HG03025 (cell line): ENCODE data around the gene CYB5R2.

Experiments used
- ATAC-seq: cut with Tn5 transposase; IDR thresholded peaks from one replicate; pipeline ENCODE4 v1.9.1; 2021; ENCODE audit warnings: mild to moderate bottlenecking, moderate library complexity; ENCODE audit not compliant: unreplicated experiment, low FRiP score

Gene CYB5R2

GRCh38 chr11:7639643-7640025 is 33.7 kb downstream of the CYB5R2 start:
- no peak for ATAC-seq

DNA sequence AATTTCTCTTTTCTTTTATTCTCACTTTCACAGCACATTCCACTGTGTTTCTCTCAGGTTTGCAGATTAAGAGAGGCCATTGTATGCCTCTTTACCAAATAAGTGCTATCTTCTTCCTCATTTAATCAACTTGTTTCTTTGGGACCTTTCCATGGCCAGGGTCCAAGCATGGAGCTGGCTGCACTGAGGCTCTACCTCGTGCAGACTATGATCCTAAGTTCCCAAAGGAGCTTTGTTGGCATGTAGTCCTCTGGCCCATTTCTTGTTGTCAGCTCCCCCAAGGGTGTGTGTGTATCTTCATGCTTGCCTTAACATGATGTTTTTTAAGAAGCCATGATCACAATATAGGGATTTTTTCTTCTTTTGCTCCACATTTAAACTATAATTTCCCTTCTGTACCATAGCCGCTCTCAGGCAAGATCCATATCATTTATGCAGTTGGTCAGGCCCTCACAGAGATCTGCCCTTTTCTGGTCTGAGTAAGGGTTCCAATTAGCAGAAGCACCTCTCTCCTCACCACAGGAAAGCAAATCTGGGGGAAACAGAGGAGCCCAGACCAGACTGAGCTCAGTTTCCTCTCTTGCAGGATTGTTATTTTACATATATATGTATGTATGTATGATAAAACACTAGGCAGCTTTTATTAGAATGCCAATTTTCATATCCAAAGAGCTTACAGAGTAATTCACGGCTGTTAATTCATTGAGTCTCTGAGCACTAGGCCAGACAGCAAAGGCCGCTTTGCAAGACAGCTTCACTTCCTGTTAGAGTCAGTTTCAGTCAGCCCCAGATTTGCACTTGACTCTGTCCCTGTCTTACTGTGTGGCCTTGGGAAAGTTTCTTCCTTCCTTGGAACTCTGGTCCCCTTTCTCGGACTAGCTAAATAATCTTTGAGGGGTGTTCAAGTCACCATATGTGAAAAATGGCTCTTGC is 34.3 kb downstream of the CYB5R2 start:
- no peak for ATAC-seq

GRCh38 chr11:7637447-7638157 is 35.7 kb downstream of the CYB5R2 start:
- ATAC-seq = no peak

DNA sequence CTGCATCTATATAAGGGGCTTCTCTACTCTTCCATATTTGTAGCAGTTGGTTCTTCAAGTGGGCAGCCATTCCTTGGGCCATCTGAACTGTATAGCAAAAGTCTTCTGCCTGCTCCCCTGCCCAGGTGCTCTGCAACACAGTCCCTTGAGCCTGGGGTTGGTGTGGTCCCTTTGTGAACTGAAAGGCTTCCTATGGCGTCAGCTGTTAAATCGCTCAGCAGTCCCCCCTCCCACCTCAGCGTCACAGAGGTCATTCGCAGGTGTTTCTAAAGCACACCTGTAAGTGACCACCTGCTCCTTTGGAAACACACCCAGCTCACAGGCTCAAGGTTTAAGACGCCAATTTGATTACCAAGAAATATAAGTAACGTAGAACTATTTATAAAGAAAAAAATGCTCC is 37.0 kb downstream of the CYB5R2 start:
- no peak for ATAC-seq

- no peak for ATAC-seq
Measured at GRCh38 chr11:7635708-7636107, 37.6 kb downstream of the CYB5R2 start.

- ATAC-seq = no peak
Measured at GRCh38 chr11:7635137-7635536, 38.2 kb downstream of the CYB5R2 start.

DNA sequence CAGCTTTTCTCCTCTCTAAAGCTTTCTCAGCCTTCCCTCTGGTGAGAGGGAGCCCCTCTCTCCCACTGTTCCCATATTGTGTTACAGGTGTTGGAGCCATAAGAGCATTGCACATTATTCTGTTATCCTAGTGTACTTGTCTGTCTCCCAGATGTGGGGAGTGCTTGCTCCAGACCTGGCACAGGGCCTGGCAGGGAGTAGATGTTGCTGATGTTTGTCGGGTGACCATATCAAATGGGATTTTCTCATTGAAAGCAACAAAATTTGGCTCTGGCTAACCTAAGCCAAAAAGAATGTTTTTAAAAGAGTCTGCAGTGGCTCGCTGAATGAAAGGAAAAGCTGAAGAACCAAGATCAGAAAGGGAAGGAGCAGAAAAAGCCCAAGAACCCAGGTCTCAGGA is 41.1 kb downstream of the CYB5R2 start:
- no peak for ATAC-seq

DNA sequence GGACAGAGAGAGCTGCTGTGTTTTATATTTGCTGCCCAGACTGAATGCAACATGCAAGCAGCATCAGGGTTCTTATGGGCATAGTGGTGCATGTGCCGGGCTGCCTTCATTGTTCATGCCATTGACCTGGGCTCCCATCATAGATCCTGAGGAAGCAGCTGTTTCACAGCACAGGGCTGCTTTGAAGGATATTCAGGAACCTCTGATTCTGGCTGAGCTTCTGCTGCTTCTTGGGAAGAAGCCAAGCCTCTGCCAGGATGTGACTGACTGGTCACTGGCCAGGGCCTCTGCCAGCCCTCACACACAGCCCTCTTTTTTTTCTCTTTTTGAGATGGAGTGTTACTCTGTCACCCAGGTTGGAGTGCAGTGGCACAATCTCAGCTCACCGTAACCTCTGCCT is 43.3 kb downstream of the CYB5R2 start:
- no peak for ATAC-seq

DNA sequence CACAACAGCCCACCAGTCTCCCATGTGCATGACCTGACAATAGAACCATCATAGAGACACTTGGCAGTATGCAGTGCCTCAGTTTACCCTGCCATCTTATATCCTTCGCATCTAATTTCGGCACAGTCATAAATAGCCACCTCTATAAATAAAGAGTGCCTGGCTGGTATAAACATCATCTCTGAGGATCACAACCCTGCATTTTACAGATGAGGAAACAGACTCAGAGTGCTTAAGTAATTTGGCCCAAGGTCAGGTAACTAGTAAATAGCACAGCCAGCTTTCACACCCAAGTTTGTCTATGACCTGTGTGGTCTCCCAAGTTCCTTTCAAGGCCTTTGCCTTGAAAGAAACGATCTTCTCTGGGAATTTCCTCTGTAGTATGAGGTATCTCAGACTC is 44.6 kb downstream of the CYB5R2 start:
- no peak for ATAC-seq

- no peak for ATAC-seq
Measured at GRCh38 chr11:7622721-7623120, 50.6 kb downstream of the CYB5R2 start.

DNA sequence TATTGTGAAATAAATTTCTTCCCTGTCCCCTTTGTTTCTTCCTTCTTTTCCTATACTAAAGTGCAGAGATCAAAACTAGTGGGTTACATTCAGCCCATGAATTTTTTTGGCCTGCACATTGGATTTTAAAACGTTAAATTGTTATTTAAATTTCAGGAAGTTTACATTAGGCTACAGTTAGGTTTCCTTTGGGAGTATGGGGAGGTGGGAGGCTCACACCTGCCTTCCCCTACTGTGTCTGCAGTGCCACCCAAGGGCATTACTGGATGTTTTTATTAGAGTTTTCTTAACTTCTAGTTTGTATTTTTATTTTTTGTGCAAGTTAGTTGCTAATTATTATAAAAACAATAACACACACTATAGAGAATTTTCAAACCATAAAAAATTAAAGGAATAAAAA is 51.7 kb downstream of the CYB5R2 start:
- no peak for ATAC-seq

GRCh38 chr11:7621090-7621489 is 52.2 kb downstream of the CYB5R2 start:
- no peak for ATAC-seq

DNA sequence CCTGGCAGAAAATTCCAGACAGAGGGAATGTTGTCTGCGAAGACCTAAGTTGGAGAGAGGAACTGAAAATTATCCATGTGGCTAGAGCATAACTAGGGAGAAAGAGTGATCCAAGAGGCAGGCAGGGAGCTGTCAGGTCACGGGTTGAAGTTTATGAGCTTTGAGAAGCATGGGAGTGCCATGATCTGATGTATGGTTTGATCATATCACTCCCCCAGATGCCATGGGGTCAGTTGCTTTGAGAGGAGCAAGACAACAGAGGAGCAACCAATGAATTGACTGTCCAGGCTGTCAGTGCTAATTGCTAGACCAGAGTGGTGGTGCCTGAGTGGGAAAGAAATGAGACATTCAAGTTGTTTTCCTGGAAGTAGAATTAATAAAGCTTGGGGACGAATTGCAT is 54.0 kb downstream of the CYB5R2 start:
- no peak for ATAC-seq

- ATAC-seq = no peak
Measured at GRCh38 chr11:7617032-7617431, 56.3 kb downstream of the CYB5R2 start.
